Caco-2 (cell line): ENCODE data around the gene SAMD8. TPM values are rescaled to one million over a fixed set of nuclear protein-coding genes. Genes with fewer than 3 reads are reported as not detected.

Experiments
- BruUV-seq: library from RNA; stranded (reverse); fragments of 400-500 nt; replicated peaks from 2 replicates; lab custom pipeline; 2021; lab: Mats Ljungman, UMichigan
- CTCF ChIA-PET: fragments of 300-600 bp; sonication (Branson Sonifier 250); formaldehyde crosslinking; loops from one replicate; lab custom pipeline; 2022; ENCODE audit warnings: antibody characterized with exemption; lab: Charles Lee
- POLR2A ChIA-PET: fragments of 300-600 bp; sonication (Branson Sonifier 250); formaldehyde crosslinking; loops from one replicate; lab custom pipeline; 2022; ENCODE audit warnings: antibody characterized with exemption; lab: Charles Lee
- DNase-seq, 2 experiments: peaks; one replicate each; pipeline versions ENCODE4 v3.0.0 to v3.0.0-alpha.2; 2020 to 2022
- H3K27me3 ChIP-seq: replicated peaks from 2 replicates; pipeline ENCODE4 v1.6.0; 2011; ENCODE audit warnings: low read length; ENCODE audit not compliant: control insufficient read depth, insufficient read depth
- H3K36me3 ChIP-seq: 2 replicates; pipeline ENCODE4 v1.5.1; 2011; ENCODE audit warnings: low read length; ENCODE audit not compliant: control insufficient read depth, insufficient read depth
- H3K4me1 ChIP-seq: fragments of 250-450 bp; sonication (Bioruptor Pico); 2 replicates; pipeline ENCODE4 v1.5.1; 2020; ENCODE audit warnings: mild to moderate bottlenecking
- H3K4me3 ChIP-seq: 2 replicates; pipeline ENCODE4 v1.5.1; 2011; ENCODE audit warnings: low read depth, mild to moderate bottlenecking, control low read depth, low read length
- H3K9me3 ChIP-seq: fragments of 250-450 bp; sonication (Bioruptor Pico); 2 replicates; pipeline ENCODE4 v1.5.1; 2020; ENCODE audit warnings: mild to moderate bottlenecking, moderate library complexity
- H3K27ac Mint-ChIP-seq: one replicate; pipeline ENCODE4 v1.8.0; 2022; ENCODE audit warnings: mixed read lengths; ENCODE audit not compliant: unreplicated experiment
- H3K27me3 Mint-ChIP-seq: one replicate; pipeline ENCODE4 v1.8.0; 2022; ENCODE audit warnings: mixed read lengths; ENCODE audit not compliant: insufficient read depth, unreplicated experiment
- H3K36me3 Mint-ChIP-seq: one replicate; pipeline ENCODE4 v1.8.0; 2022; ENCODE audit warnings: mild to moderate bottlenecking, mixed read lengths; ENCODE audit not compliant: insufficient read depth, unreplicated experiment
- H3K4me1 Mint-ChIP-seq: one replicate; pipeline ENCODE4 v1.8.0; 2022; ENCODE audit warnings: low read depth, mixed read lengths; ENCODE audit not compliant: unreplicated experiment
- H3K4me3 Mint-ChIP-seq: one replicate; pipeline ENCODE4 v1.8.0; 2022; ENCODE audit warnings: mild to moderate bottlenecking, moderate library complexity, mixed read lengths; ENCODE audit not compliant: unreplicated experiment
- H3K9me3 Mint-ChIP-seq: one replicate; pipeline ENCODE4 v1.8.0; 2022; ENCODE audit warnings: mixed read lengths; ENCODE audit not compliant: unreplicated experiment
- CTCF ChIP-seq, 2 experiments: fragments of 200-600 bp in 1 of 2; IDR thresholded peaks; 1 replicate in 1 of 2; 2 replicates in 1 of 2; pipeline versions ENCODE4 v1.5.1 to v1.8.0; 2011 to 2022; ENCODE audit warnings: antibody characterized with exemption in 1 of 2, control low read depth in 1 of 2, inconsistent platforms in 1 of 2, low read depth in 1 of 2, low read length in 1 of 2, mild to moderate bottlenecking in 1 of 2, moderate library complexity in 1 of 2; ENCODE audit not compliant: insufficient read depth in 1 of 2, severe bottlenecking in 1 of 2, unreplicated experiment in 1 of 2
- intact Hi-C: fragments of 100-400 bp; cut with micrococcal nuclease; formaldehyde crosslinking; loops from one replicate; pipeline ENCODE4 v1.10.0; 2022; ENCODE audit not compliant: unreplicated experiment
- total RNA-seq: library from RNA; stranded (reverse); gene quantifications from 2 replicates; pipeline ENCODE4 v1.2.3, GENCODE V29; 2022

SAMD8 gene
- total RNA-seq, 1 experiment from 2014 or later, result 25.2 TPM

DNA sequence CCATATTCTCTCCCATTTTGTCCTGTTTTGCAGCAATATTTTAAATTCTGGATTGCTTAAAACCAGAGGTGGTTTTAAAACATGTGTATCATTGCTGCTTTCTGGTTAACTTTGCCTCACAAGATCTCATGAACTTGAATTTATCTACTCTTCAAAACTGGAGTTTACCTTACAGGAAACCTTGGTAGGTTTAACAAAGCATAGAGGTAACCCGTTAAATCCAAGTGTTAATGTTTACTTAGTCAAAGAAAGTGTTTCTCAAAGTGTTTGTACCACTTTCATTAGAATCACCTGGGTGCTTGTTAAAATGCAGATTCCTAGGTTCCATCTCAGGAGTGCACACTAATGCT, 55.1 kb downstream of the SAMD8 start:
- Mint-ChIP-seq H3K27ac (no peak overlapping the region), H3K36me3 (peaks cover 76% of the 10 kb centered on the region), H3K4me3 (no peak overlapping the region), H3K4me1 (peaks cover 14% of the 10 kb centered on the region), H3K9me3 (no peaks in the 10 kb centered on the region), H3K27me3 (no peaks in the 10 kb centered on the region)
- POLR2A ChIA-PET, result no interaction called here
- Histone ChIP-seq H3K4me1 (peaks cover 17% of the 10 kb centered on the region), H3K4me3 (no peak overlapping the region), H3K27me3 (no peaks in the 10 kb centered on the region), H3K9me3 (no peaks in the 10 kb centered on the region), H3K36me3 (no peaks in the 10 kb centered on the region; the same call in 1 of the 2 replicates)
- TF ChIP-seq CTCF (IDR thresholded peaks at IDR 0.05; ENCODE audit: insufficient read depth in 1 of 2, low read depth in 1 of 2, low read length in 1 of 2, severe bottlenecking in 1 of 2, unreplicated experiment in 1 of 2), result no peak
- no peak for DNase-seq
- intact Hi-C loops, result loop anchor here (5.0 kb wide), 1 partner anchor 54 kb away; the partner anchor contains the start of gene SAMD8
- CTCF ChIA-PET, result interaction anchor here (1.1 kb wide), 1 partner anchor 69 kb away, joined by 4 read pairs; the partner anchor contains the start of gene COMTD1
- no TSS peak for BruUV-seq

DNA sequence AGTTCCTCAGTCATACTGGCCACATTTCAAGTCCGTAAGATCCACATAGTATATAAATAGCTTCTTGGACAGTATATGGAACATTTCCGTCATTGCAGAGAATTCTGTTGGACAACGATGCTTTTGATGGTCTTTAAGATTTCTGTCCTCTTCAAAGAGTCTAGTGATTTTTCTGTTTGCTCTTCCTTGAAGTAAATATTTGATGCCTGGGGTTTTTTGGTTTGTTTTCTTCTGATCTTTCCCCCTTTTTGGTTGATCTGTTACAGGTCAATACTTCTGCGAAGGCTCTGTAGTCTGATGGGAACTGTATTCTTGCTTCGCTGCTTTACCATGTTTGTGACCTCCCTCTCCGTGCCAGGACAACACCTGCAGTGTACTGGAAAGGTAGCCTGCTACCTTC, 56.8 kb downstream of the SAMD8 start:
- no peaks in the 10 kb centered on the region; the same call in 1 of the 2 replicates for H3K36me3 ChIP-seq
- Mint-ChIP-seq H3K27ac (peak overlapping the region; percentile 54), H3K27me3 (no peaks in the 10 kb centered on the region), H3K4me3 (peak overlapping the region; percentile 6), H3K9me3 (no peaks in the 10 kb centered on the region), H3K36me3 (peaks cover 74% of the 10 kb centered on the region), H3K4me1 (peaks cover 14% of the 10 kb centered on the region)
- intact Hi-C loops, result loop anchor here (5.0 kb wide), 1 partner anchor 56 kb away; the partner anchor contains the start of gene SAMD8
- no peak for TF ChIP-seq CTCF (IDR thresholded peaks at IDR 0.05; ENCODE audit: insufficient read depth in 1 of 2, low read depth in 1 of 2, low read length in 1 of 2, severe bottlenecking in 1 of 2, unreplicated experiment in 1 of 2)
- no peak overlapping the region for H3K4me3 ChIP-seq
- POLR2A ChIA-PET, result no interaction called here
- no peaks in the 10 kb centered on the region for H3K27me3 ChIP-seq
- CTCF ChIA-PET, result interaction anchor here (0.8 kb wide), 1 partner anchor 20 kb away, joined by 3 read pairs; no protein-coding TSS in a partner anchor
- H3K4me1 ChIP-seq, result peaks cover 17% of the 10 kb centered on the region
- no TSS peak for BruUV-seq
- no peaks in the 10 kb centered on the region for H3K9me3 ChIP-seq
- DNase-seq, result peak in 1 of 2 experiments; percentile 54

DNA sequence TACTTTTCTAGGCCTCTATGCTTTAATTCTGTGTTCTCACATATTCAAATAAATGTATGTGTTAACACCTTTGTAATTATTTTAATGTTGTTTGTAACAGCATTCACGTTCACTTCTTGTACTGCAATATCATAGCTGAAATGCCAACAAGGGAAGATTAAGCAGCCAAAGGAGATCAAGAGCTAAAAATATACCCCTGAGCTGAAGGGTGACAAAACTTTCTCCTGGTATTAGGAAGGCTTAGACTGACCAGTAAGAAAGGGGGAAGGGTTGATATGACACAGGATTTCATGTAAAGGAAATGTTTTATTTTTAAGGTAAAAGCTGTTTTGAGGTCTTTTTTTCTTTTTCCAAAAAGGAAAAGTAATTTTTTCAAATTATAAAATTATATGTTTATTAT, 58.8 kb downstream of the SAMD8 start:
- Histone ChIP-seq H3K36me3 (no peaks in the 10 kb centered on the region; the same call in 1 of the 2 replicates), H3K9me3 (no peaks in the 10 kb centered on the region), H3K4me3 (no peak overlapping the region), H3K4me1 (peaks cover 12% of the 10 kb centered on the region), H3K27me3 (no peaks in the 10 kb centered on the region)
- POLR2A ChIA-PET, result no interaction called here
- H3K36me3 Mint-ChIP-seq, result peaks cover 61% of the 10 kb centered on the region
- no peak for DNase-seq
- no peaks in the 10 kb centered on the region for H3K9me3 Mint-ChIP-seq
- no peak overlapping the region for H3K27ac Mint-ChIP-seq
- intact Hi-C loops, result no loop called here
- CTCF ChIA-PET, result no interaction called here
- no TSS peak for BruUV-seq
- no peak overlapping the region for H3K4me3 Mint-ChIP-seq
- H3K4me1 Mint-ChIP-seq, result peaks cover 7% of the 10 kb centered on the region
- no peaks in the 10 kb centered on the region for H3K27me3 Mint-ChIP-seq
- TF ChIP-seq CTCF (IDR thresholded peaks at IDR 0.05; ENCODE audit: insufficient read depth in 1 of 2, low read depth in 1 of 2, low read length in 1 of 2, severe bottlenecking in 1 of 2, unreplicated experiment in 1 of 2), result no peak
